Stimulated activated CD4-positive, alpha-beta T cell treated with anti-CD3 and anti-CD28 coated beads, TNF-alpha, amount 100 ng/mL, for 24 hours (primary cell): ENCODE data around the gene PLEKHA3.
"Not testable (repeated sequence)": the region's sequence is repeated elsewhere in the genome, so short reads cannot be mapped to it uniquely, and the experiment has no call there.

Experiments used
- DNase-seq, 3 experiments: peaks; one replicate each; pipeline ENCODE4 v3.0.0-alpha.2; 2020; ENCODE audit warnings: low read depth in 3 of 3

The PLEKHA3 gene

DNA sequence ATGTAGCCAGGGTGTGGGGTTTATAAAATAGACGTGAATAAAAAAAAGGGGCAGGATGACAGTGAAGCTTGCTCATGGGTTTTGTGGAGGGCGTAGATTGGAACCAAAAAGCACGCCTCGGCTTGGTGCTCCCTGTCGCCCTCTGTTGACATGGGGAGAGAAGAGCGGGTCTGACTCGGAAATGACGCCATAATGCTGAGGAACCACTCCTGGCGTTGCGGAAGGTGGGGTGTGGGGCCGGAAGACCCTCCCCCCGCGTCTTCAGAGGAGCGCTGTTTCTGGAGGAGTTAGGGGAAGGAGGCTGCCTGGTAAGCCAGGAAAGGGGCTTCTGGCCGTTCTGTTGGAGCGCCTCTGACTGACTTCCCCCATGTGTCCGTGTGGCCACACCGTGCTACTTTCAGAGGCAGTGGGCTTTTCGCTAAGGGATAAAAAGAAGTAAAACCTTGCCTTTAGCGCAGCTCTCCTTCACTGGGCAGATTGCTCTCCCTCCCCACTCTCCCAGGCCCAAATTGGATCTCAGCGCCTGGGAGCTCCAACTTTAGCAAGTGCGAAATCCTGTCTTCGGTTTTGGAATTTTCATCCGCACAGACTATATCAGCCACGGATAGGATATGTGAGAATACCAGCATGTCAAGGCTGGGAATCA is 42.8 kb downstream of the PLEKHA3 start:
- peak; percentile 56 to 70 (median 65) for DNase-seq

GRCh38 chr2:178523596-178524134 is 43.4 kb downstream of the PLEKHA3 start:
- no peak for DNase-seq

- DNase-seq: not testable (repeated sequence)
Observed at GRCh38 chr2:178525010-178525409, 44.8 kb downstream of the PLEKHA3 start.

DNA sequence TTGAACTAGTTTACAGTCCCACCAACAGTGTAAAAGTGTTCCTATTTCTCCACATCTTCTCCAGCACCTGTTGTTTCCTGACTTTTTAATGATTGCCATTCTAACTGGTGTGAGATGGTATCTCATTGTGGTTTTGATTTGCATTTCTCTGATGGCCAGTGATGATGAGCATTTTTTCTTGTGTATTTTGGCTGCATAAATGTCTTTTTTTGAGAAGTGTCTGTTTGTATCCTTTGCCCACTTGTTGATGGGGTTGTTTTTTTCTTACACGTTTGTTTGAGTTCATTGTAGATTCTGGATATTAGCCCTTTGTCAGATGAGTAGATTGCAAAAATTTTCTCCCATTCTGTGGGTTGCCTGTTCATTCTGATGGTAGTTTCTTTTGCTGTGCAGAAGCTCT is 45.2 kb downstream of the PLEKHA3 start:
- DNase-seq: not testable (repeated sequence)

GRCh38 chr2:178526256-178526655 is 46.0 kb downstream of the PLEKHA3 start:
- no peak for DNase-seq

- no peak for DNase-seq
Observed at GRCh38 chr2:178527592-178527991, 47.3 kb downstream of the PLEKHA3 start.

DNA sequence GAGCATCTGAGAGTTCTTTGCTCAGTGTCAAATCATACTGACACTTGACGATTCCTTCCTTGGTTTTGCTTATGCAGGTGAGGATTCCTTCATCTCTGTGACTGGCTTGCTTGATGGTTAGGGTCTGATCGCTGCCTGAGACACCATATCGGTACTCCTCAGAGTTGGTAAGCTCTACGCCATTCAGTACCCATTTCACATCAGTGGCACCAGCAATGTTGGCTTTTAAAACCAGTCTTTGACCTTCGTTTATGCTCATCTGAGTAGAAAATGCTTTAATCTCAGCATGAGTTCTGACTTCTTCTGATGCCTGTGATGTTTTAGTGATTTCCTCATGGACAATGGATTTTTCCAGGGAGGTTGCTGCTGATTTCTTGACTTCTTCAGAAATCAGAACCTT is 48.4 kb downstream of the PLEKHA3 start:
- no peak for DNase-seq

- no peak for DNase-seq
Observed at GRCh38 chr2:178529194-178529593, 48.9 kb downstream of the PLEKHA3 start.

DNA sequence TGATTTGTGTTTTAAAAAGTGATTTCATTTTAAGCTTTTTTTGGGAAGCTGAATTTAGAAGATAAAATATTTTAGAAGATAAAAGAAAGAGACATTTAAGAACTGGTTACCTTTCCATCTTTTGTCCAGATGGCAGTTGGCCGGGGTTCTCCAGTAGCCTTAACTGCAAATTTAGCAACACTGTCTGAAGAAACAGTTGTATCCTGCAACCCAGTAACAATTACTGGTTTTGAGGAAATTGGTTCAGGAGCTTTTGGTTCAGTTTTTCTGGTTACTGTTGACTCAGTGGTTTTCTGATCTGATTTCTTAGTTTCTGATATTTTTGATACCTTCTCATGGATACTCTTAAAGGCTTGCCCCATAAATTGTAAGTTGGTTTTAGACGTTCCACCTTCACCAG is 49.9 kb downstream of the PLEKHA3 start:
- DNase-seq: no peak

DNA sequence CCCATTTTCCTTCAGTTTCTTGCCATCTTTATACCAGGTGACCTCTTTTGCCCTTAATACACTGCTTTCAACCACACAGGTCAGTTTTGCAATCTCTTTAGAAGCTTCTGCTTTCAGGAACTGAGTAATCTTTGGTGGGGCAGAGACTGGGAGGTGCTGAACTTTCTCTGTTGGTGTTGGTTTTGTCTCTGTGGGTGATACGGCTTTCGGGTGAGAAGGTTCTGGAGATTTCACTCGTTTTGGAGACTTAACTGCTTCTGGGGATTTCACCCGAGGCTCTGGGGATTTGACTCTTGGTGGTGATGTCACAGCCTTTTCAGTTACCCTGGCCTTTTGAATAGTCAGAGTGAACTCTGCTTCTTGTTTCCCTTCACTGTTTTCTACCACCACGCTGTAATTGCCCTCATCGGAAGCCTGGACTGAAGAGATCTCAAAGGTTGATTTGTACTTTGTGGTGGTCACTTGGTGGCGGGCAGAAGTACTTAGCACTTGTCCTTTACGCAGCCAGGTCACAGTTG is 50.4 kb downstream of the PLEKHA3 start:
- DNase-seq: peak in 1 of 3 experiments; percentile 25

DNA sequence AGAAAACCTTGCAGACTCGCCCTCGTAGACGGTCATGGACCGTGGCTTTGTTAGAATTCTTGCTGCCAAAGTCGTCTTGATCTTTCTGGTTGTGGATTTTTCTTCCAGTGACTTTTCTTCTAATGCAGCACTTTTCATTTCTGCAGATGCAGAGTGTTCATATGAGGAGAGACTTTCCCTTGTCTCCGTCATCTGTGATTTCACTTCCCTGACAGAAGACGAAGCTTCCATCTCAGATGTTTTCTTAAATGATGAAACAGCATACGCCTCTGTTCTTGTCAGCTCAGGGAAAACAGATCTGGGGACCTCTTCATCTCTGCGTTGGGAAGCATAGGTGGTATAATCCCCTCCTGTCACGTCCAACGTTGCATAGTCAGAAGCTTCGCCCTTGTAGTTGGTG is 50.9 kb downstream of the PLEKHA3 start:
- no peak for DNase-seq

GRCh38 chr2:178536037-178536436 is 55.8 kb downstream of the PLEKHA3 start:
- no peak for DNase-seq

GRCh38 chr2:178542161-178542560 is 61.9 kb downstream of the PLEKHA3 start:
- DNase-seq: no peak

DNA sequence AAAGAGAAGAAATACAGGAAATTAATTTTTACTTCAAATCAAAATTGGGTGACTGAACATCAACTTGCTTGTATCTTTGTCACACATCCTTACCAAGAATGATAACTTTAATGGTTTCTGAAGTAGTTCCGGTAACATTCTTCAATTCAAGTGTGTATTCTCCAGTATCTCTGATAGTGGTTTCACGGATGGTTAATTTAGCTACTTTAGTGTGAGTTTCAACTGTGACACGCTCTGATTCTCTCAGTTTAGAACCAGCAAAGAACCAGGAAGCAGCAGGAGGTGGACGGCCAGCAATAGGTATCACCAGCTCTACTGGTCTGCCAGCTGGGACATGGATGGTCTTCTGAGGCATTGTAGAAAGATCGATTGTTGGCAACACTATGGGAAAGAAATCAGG is 62.3 kb downstream of the PLEKHA3 start:
- no peak for DNase-seq

DNA sequence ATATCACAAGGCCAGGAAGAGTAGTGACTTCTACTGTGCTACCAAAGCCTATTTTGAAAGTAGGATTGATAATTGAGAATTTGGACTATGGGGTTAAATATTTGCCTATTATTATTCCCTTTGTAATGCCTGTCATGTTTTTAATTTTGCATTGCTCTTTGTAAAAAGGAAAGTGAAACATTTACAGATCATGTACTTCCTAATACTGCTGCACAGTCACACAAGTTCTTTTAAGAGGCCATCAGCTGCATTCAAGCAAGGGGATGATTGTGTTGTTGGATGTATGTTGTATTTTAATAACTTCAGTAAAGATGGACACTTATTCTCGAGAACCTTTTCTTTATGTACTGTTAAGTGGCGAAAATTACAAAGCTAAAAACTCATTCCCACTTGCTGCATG is 70.1 kb downstream of the PLEKHA3 start:
- no peak for DNase-seq

GRCh38 chr2:178553047-178553446 is 72.8 kb downstream of the PLEKHA3 start:
- no peak for DNase-seq
